Heart left ventricle (tissue), 13 donors: ENCODE data around the gene WBP2NL.

Experiments used
- CTCF ChIP-seq, 12 donors: fragments of 200-600 bp; sonication (generic) in 4 of 12; IDR thresholded peaks; one replicate each; pipeline versions ENCODE4 v1.5.0 to v1.8.0; 2018 to 2022; ENCODE audit warnings: antibody characterized with exemption in 12 of 12, mild to moderate bottlenecking in 5 of 12
- POLR2A ChIP-seq, 2 donors: fragments of 450-650 bp; IDR thresholded peaks; one replicate each; pipeline ENCODE4 v1.6.1; 2017; ENCODE audit warnings: antibody characterized with exemption in 2 of 2, mild to moderate bottlenecking in 2 of 2, moderate library complexity in 2 of 2
- donor health status: ischemic (EF 13 %, LVEDD 7.1; RV severe dilation, severe dysfunction).
- donor health status: DM: no; HTN: yes; CAD: no.
- donor health status: DM: no; HTN: no; CAD: no.
- donor health status: ischemic (EF 25% LVEDD 6.9; RV normal size, moderate dysfunction).
- donor health status: ischemic (EF 25% LVEDD 5.7; RV mildly dilated, moderate dysfunction).
- donor health status: ischemic (EF 35%, LVEDD 5.7; RV mildly dilated, moderate dysfunction).
- donor health status: nonischemic (EF 11% LVEDD 7.7; RV severe dilation, severe dysfunction).
- donor health status: DM: yes; HTN: yes; CAD: no.
- donor health status: PGD.
- donor health status: ischemic (EF 29% LVEDD 5.4; RV normal size, mild dysfunction).
- donor health status: nonischemic (EF 23%, LVEDD 6.1; RV moderate dilation, normal function).

GRCh38 chr22:41963453-41964111, 35.0 kb upstream of the WBP2NL start:
- TF ChIP-seq CTCF (IDR thresholded peaks at IDR 0.05) (no peak), POLR2A (IDR thresholded peaks at IDR 0.05) (no peak)
